HEK293 (cell line): ENCODE results near the gene GNAI2.

ENCODE experiments used
- AEBP2 ChIP-seq: fragments of 450-650 bp; formaldehyde crosslinking; IDR thresholded peaks from 2 replicates; pipeline ENCODE4 v1.5.1; 2016; ENCODE audit warnings: missing biosample characterization, missing genetic modification characterization, borderline replicate concordance
- GLI2 ChIP-seq: fragments of 450-650 bp; formaldehyde crosslinking; IDR thresholded peaks from 2 replicates; pipeline ENCODE4; 2017; ENCODE audit warnings: missing biosample characterization, missing genetic modification characterization, low read depth, borderline replicate concordance
- GLIS1 ChIP-seq: fragments of 450-650 bp; formaldehyde crosslinking; IDR thresholded peaks from 2 replicates; pipeline ENCODE4 v1.5.1; 2016; ENCODE audit warnings: missing biosample characterization, missing genetic modification characterization
- HOXC10 ChIP-seq: sonication (generic); formaldehyde crosslinking; IDR thresholded peaks from 2 replicates; pipeline ENCODE4 v1.8.1; 2023; ENCODE audit warnings: mild to moderate bottlenecking, missing genetic modification reagents
- KLF1 ChIP-seq: fragments of 450-650 bp; formaldehyde crosslinking; IDR thresholded peaks from 2 replicates; pipeline ENCODE4 v1.5.1; 2016; ENCODE audit warnings: missing biosample characterization, missing genetic modification characterization
- KLF10 ChIP-seq: fragments of 450-650 bp; IDR thresholded peaks from 2 replicates; pipeline ENCODE4 v1.5.1; 2018; ENCODE audit warnings: missing biosample characterization, mild to moderate bottlenecking, missing genetic modification characterization
- KLF7 ChIP-seq: fragments of 450-650 bp; formaldehyde crosslinking; IDR thresholded peaks from 2 replicates; pipeline ENCODE4 v1.5.1; 2016; ENCODE audit warnings: missing biosample characterization, missing genetic modification characterization, borderline replicate concordance
- KLF8 ChIP-seq: fragments of 450-650 bp; formaldehyde crosslinking; IDR thresholded peaks from 2 replicates; pipeline ENCODE4 v1.5.1; 2016; ENCODE audit warnings: missing biosample characterization, missing genetic modification characterization
- SP2 ChIP-seq: fragments of 450-650 bp; formaldehyde crosslinking; IDR thresholded peaks from 2 replicates; pipeline ENCODE4 v1.5.1; 2016; ENCODE audit warnings: missing biosample characterization, missing genetic modification characterization
- SP3 ChIP-seq: fragments of 450-650 bp; formaldehyde crosslinking; IDR thresholded peaks from 2 replicates; pipeline ENCODE4 v1.5.1; 2016; ENCODE audit warnings: missing biosample characterization, missing genetic modification characterization
- ZBTB48 ChIP-seq: fragments of 450-650 bp; formaldehyde crosslinking; IDR thresholded peaks from 2 replicates; pipeline ENCODE4 v1.5.1; 2016; ENCODE audit warnings: missing biosample characterization, missing genetic modification characterization
- ZFHX2 ChIP-seq: fragments of 450-650 bp; formaldehyde crosslinking; conservative IDR thresholded peaks from 2 replicates; pipeline ENCODE4 v1.5.1; 2016; ENCODE audit warnings: missing biosample characterization, missing genetic modification characterization
- ZFP41 ChIP-seq: fragments of 450-650 bp; formaldehyde crosslinking; IDR thresholded peaks from 2 replicates; pipeline ENCODE4 v1.5.1; 2016; ENCODE audit warnings: missing biosample characterization, missing genetic modification characterization, borderline replicate concordance
- ZFP69B ChIP-seq: fragments of 450-650 bp; formaldehyde crosslinking; IDR thresholded peaks from 2 replicates; pipeline ENCODE4 v1.5.1; 2016; ENCODE audit warnings: missing biosample characterization, missing genetic modification characterization
- ZIC2 ChIP-seq: fragments of 450-650 bp; formaldehyde crosslinking; IDR thresholded peaks from 2 replicates; pipeline ENCODE4 v1.5.1; 2016; ENCODE audit warnings: missing biosample characterization, missing genetic modification characterization
- ZNF146 ChIP-seq: fragments of 450-650 bp; formaldehyde crosslinking; IDR thresholded peaks from 2 replicates; pipeline ENCODE4 v1.5.1; 2016; ENCODE audit warnings: missing biosample characterization, missing genetic modification characterization
- ZNF280D ChIP-seq: fragments of 450-650 bp; formaldehyde crosslinking; IDR thresholded peaks from 2 replicates; pipeline ENCODE4 v1.5.1; 2016; ENCODE audit warnings: missing biosample characterization, missing genetic modification characterization
- ZNF341 ChIP-seq: fragments of 450-650 bp; formaldehyde crosslinking; IDR thresholded peaks from 2 replicates; pipeline ENCODE4; 2016; ENCODE audit warnings: low read depth, missing biosample characterization, missing genetic modification characterization
- ZNF404 ChIP-seq: fragments of 450-650 bp; formaldehyde crosslinking; IDR thresholded peaks from 2 replicates; pipeline ENCODE4 v1.5.1; 2017; ENCODE audit warnings: missing biosample characterization, missing genetic modification characterization
- ZNF433 ChIP-seq: fragments of 450-650 bp; formaldehyde crosslinking; IDR thresholded peaks from 2 replicates; pipeline ENCODE4 v1.5.1; 2016; ENCODE audit warnings: missing biosample characterization, missing genetic modification characterization, low read depth
- ZNF518A ChIP-seq: fragments of 450-650 bp; formaldehyde crosslinking; conservative IDR thresholded peaks from 2 replicates; pipeline ENCODE4 v1.5.1; 2016; ENCODE audit warnings: low read depth, missing biosample characterization, missing genetic modification characterization
- ZNF585B ChIP-seq: fragments of 450-650 bp; formaldehyde crosslinking; IDR thresholded peaks from 2 replicates; pipeline ENCODE4 v1.5.1; 2016; ENCODE audit warnings: missing biosample characterization, missing genetic modification characterization
- ZNF623 ChIP-seq: fragments of 450-650 bp; formaldehyde crosslinking; IDR thresholded peaks from 2 replicates; pipeline ENCODE4 v1.5.1; 2016; ENCODE audit warnings: missing biosample characterization, missing genetic modification characterization
- ZNF677 ChIP-seq: fragments of 450-650 bp; IDR thresholded peaks from 2 replicates; pipeline ENCODE4 v1.5.0; 2018; ENCODE audit warnings: missing biosample characterization, mild to moderate bottlenecking, missing genetic modification characterization, moderate library complexity
- ZSCAN18 ChIP-seq: fragments of 450-650 bp; formaldehyde crosslinking; IDR thresholded peaks from 2 replicates; pipeline ENCODE4 v1.5.1; 2016; ENCODE audit warnings: missing biosample characterization, missing genetic modification characterization
- ZSCAN4 ChIP-seq: fragments of 450-650 bp; formaldehyde crosslinking; IDR thresholded peaks from 2 replicates; pipeline ENCODE4 v1.5.1; 2017; ENCODE audit warnings: missing biosample characterization, missing genetic modification characterization
- ZSCAN5A ChIP-seq: fragments of 450-650 bp; formaldehyde crosslinking; IDR thresholded peaks from 2 replicates; pipeline ENCODE4 v1.5.1; 2016; ENCODE audit warnings: missing biosample characterization, missing genetic modification characterization

GNAI2 gene

GRCh38 chr3:50267280-50267913, 31.4 kb downstream of the GNAI2 start (continued):
- TF ChIP-seq AEBP2 (tag by site-specific recombination) = no peak
- TF ChIP-seq GLIS1 (tag by site-specific recombination) = peak; percentile 88
- no peak for TF ChIP-seq ZNF146
- TF ChIP-seq KLF7 = peak; percentile 78
- no peak for TF ChIP-seq ZSCAN18 (tag by site-specific recombination)
- TF ChIP-seq KLF1 = peak; percentile 87
- TF ChIP-seq SP2 (tag by site-specific recombination) = peak; percentile 63
- no peak for TF ChIP-seq ZNF585B
- no peak for TF ChIP-seq ZBTB48 (tag by site-specific recombination)
- no peak for TF ChIP-seq HOXC10 (CRISPR knock-in tag)
- no peak for TF ChIP-seq ZNF623 (tag by site-specific recombination)
- TF ChIP-seq KLF10 = no peak
- no peak for TF ChIP-seq ZSCAN4 (tag by site-specific recombination)
- peak; percentile 93 for TF ChIP-seq ZIC2 (tag by site-specific recombination)
- no peak for TF ChIP-seq ZSCAN5A (tag by site-specific recombination)
- no peak for TF ChIP-seq ZNF404 (tag by site-specific recombination)
- peak; percentile 84 for TF ChIP-seq ZFHX2 (tag by site-specific recombination)
- no peak for TF ChIP-seq ZNF280D (tag by site-specific recombination)
- TF ChIP-seq ZNF341 (tag by site-specific recombination) = peak; percentile 46
- TF ChIP-seq GLI2 (tag by site-specific recombination) = no peak
- no peak for TF ChIP-seq ZFP41 (tag by site-specific recombination)
- peak; percentile 85 for TF ChIP-seq SP3
- TF ChIP-seq ZNF518A (tag by site-specific recombination) = no peak
- TF ChIP-seq ZNF677 (tag by site-specific recombination) = no peak
- TF ChIP-seq ZNF433 (tag by site-specific recombination) = no peak
- TF ChIP-seq ZFP69B (tag by site-specific recombination) = 0 out of 2 replicates have a peak, but pooled peaks have one; percentile 30
- no peak for TF ChIP-seq KLF8 (tag by site-specific recombination)
